Uterus (tissue), 2 donors: ENCODE results near the gene CDC27.

Experiments used
- CTCF ChIP-seq, 4 experiments: fragments of 200-600 bp in 2 of 4; fragments of 450-650 bp in 2 of 4; sonication (generic) in 2 of 4; IDR thresholded peaks; one replicate each; pipeline ENCODE4 v1.5.1; 2016 to 2019; ENCODE audit warnings: antibody characterized with exemption in 4 of 4, mild to moderate bottlenecking in 2 of 4, moderate library complexity in 1 of 4
- POLR2A ChIP-seq, 2 donors: fragments of 450-650 bp; IDR thresholded peaks; one replicate each; pipeline ENCODE4 v1.6.1; 2016; ENCODE audit warnings: antibody characterized with exemption in 2 of 2, mild to moderate bottlenecking in 1 of 2, moderate library complexity in 1 of 2

- TF ChIP-seq POLR2A (IDR thresholded peaks at IDR 0.05) = no peak
- no peak for TF ChIP-seq CTCF (IDR thresholded peaks at IDR 0.05)
These were observed 46.4 kb upstream of the CDC27 start for GRCh38 chr17:47235506-47235905.
